Measurements from ENCODE around the gene PEDS1. TPM values are rescaled to one million over a fixed set of nuclear protein-coding genes. Genes with fewer than 3 reads are reported as not detected.

The PEDS1 gene
- total and polyA plus RNA-seq, 2 of the 13 experiments (the other 11 are each of a cell fraction or from before 2014, with no cell fraction given), result 30.5 to 93.9 TPM

DNA sequence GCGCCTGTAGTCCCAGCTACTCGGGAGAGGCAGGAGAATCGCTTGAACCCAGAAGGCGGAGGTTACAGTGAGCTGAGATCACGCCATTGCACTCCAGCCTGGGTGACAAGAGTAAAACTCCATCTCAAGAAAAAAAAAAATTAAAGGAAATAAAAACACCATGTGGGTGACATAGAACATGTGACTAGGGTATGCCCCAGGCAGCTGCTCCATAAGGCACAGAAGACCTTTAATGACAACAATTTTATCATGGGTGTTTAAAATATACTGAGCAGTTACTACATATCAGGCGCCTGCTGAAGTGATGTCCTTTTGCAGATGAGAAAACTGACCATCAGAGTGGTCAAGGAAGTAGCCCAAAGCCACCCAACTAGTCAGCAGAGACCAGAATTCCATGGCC is 8.0 kb downstream of the PEDS1 start (continued):
- TF ChIP-seq, protein P1, sequence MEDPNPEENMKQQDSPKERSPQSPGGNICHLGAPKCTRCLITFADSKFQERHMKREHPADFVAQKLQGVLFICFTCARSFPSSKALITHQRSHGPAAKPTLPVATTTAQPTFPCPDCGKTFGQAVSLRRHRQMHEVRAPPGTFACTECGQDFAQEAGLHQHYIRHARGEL (CRISPR knock-in tag; IDR thresholded peaks at IDR 0.05), result no peak
- no peak for TF ChIP-seq DR1 (CRISPR knock-in tag; IDR thresholded peaks at IDR 0.05)
- TF ChIP-seq, protein P2, sequence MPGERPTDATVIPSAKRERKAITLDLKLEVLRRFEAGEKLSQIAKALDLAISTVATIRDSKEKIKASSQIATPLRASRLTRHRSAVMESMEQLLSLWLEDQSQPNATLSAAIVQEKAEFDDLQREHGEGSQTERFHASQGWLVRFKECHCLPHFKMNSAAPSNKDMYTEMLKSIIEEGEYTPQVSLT (CRISPR knock-in tag; IDR thresholded peaks at IDR 0.05; ENCODE audit: borderline replicate concordance, low read depth), result no peak
- no peak for TF ChIP-seq ZNF230 (CRISPR knock-in tag; IDR thresholded peaks at IDR 0.05)
- TF ChIP-seq, protein P3, sequence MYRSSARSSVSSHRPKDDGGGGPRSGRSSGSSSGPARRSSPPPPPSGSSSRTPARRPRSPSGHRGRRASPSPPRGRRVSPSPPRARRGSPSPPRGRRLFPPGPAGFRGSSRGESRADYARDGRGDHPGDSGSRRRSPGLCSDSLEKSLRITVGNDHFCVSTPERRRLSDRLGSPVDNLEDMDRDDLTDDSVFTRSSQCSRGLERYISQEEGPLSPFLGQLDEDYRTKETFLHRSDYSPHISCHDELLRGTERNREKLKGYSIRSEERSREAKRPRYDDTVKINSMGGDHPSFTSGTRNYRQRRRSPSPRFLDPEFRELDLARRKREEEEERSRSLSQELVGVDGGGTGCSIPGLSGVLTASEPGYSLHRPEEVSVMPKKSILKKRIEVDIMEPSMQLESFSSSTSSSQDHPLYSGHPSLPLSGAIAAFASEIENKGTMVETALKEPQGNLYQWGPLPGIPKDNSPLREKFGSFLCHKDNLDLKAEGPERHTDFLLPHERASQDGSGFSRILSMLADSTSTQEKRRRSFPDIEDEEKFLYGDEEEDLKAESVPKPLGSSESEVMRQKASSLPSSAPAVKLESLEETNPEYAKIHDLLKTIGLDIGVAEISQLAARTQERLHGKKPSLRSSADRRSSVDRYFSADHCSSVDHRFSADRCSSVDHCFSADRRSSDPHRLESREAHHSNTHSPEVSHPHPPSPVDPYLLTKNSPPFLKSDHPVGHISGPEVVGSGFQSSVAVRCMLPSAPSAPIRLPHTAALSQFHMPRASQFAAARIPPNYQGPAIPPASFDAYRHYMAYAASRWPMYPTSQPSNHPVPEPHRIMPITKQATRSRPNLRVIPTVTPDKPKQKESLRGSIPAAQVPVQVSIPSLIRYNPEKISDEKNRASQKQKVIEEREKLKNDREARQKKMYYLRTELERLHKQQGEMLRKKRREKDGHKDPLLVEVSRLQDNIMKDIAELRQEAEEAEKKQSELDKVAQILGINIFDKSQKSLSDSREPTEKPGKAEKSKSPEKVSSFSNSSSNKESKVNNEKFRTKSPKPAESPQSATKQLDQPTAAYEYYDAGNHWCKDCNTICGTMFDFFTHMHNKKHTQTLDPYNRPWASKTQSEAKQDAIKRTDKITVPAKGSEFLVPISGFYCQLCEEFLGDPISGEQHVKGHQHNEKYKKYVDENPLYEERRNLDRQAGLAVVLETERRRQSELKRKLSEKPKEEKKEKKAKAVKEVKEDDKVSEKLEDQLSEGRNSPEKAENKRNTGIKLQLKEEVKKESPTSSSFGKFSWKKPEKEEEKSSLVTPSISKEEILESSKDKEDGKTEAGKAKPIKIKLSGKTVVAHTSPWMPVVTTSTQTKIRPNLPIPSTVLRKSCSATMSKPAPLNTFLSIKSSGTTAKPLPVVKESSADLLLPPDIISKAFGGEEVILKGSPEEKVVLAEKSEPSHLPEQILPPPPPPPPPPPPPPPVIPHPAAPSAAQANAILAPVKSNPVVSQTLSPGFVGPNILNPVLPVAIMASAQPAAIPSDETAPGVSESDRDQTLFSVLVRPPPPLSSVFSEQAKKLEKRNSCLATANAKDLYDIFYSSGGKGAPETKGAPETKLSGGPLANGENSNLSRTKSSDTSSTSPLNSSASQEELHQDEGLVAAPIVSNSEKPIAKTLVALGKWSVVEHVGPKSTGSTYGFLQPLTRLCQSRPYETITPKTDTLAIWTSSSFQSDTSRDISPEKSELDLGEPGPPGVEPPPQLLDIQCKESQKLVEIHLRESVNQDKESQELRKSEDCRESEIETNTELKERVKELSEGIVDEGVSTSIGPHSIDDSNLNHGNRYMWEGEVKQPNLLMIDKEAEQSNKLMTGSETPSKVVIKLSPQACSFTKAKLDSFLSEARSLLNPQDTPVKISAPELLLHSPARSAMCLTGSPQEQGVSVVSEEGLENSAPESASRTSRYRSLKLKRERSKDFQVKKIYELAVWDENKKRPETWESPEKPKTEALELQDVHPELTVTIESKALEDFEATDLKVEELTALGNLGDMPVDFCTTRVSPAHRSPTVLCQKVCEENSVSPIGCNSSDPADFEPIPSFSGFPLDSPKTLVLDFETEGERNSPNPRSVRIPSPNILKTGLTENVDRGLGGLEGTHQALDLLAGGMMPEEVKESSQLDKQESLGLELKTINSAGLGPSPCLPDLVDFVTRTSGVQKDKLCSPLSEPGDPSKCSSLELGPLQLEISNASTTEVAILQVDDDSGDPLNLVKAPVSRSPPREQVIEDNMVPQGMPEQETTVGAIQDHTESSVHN (CRISPR knock-in tag; IDR thresholded peaks at IDR 0.05), result no peak
- TF ChIP-seq ELF3 (CRISPR knock-in tag; IDR thresholded peaks at IDR 0.05), result no peak
- TF ChIP-seq PCBP2 (optimal IDR thresholded peaks at IDR 0.05; ENCODE audit: low read depth, low read length, poor library complexity, severe bottlenecking), result no peak
- TF ChIP-seq, protein P4, sequence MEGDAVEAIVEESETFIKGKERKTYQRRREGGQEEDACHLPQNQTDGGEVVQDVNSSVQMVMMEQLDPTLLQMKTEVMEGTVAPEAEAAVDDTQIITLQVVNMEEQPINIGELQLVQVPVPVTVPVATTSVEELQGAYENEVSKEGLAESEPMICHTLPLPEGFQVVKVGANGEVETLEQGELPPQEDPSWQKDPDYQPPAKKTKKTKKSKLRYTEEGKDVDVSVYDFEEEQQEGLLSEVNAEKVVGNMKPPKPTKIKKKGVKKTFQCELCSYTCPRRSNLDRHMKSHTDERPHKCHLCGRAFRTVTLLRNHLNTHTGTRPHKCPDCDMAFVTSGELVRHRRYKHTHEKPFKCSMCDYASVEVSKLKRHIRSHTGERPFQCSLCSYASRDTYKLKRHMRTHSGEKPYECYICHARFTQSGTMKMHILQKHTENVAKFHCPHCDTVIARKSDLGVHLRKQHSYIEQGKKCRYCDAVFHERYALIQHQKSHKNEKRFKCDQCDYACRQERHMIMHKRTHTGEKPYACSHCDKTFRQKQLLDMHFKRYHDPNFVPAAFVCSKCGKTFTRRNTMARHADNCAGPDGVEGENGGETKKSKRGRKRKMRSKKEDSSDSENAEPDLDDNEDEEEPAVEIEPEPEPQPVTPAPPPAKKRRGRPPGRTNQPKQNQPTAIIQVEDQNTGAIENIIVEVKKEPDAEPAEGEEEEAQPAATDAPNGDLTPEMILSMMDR (CRISPR knock-in tag; IDR thresholded peaks at IDR 0.05), result no peak

All from HepG2 (cell line).